HCT116 (cell line): ENCODE measurements around the gene CFAP410. TPM values are rescaled to one million over a fixed set of nuclear protein-coding genes. Genes with fewer than 3 reads are reported as not detected.

Experiments
- ATAC-seq: fragments of 200-7000 bp; cut with Tn5 transposase; 2 replicates; pipeline ENCODE4 v1.9.1; 2020; ENCODE audit warnings: mild to moderate bottlenecking, moderate library complexity
- BruUV-seq: library from RNA; stranded (reverse); fragments of 400-500 nt; replicated peaks from 2 replicates; lab custom pipeline; 2021; lab: Mats Ljungman, UMichigan
- CTCF ChIA-PET: fragments of 300-600 bp; sonication (Branson Sonifier 250); formaldehyde crosslinking; loops from one replicate; lab custom pipeline; 2021; ENCODE audit warnings: antibody characterized with exemption; lab: Charles Lee
- POLR2A ChIA-PET: fragments of 300-600, 350-600 bp; sonication (Branson Sonifier 250); formaldehyde crosslinking; loops from one replicate; lab custom pipeline; 2021; ENCODE audit warnings: antibody characterized with exemption; lab: Charles Lee
- RAD21 ChIA-PET, 2 experiments: fragments of 300-600 bp; sonication (Branson Sonifier 250); formaldehyde crosslinking; loops; one replicate each; lab custom pipeline; 2023; ENCODE audit warnings: low total read pairs in 2 of 2; ENCODE audit not compliant: uncharacterized antibody in 2 of 2, unreplicated experiment in 2 of 2, low non-redundant PET in 1 of 2; lab: Charles Lee
- DNase-seq: peaks from one replicate; pipeline ENCODE4 v3.0.0-alpha.2; 2010; ENCODE audit warnings: low read depth, low spot score
- H2AFZ ChIP-seq: fragments of 200-600 bp; shearing (Covaris generic), sonication (generic); 2 replicates; pipeline ENCODE4 v1.6.1; 2017; ENCODE audit warnings: low read depth, mixed run types, mixed read lengths, antibody characterized with exemption, low read length; ENCODE audit not compliant: poor library complexity, severe bottlenecking
- H3K27ac ChIP-seq: 2 replicates; pipeline ENCODE4 v1.5.1; 2012; ENCODE audit warnings: low read depth, low read length
- H3K27me3 ChIP-seq: fragments of 200-600 bp; sonication (generic); 2 replicates; pipeline ENCODE4 v1.6.1; 2016; ENCODE audit warnings: mixed run types, low read length, mixed read lengths; ENCODE audit not compliant: insufficient read depth
- H3K36me3 ChIP-seq, 2 experiments: fragments of 200-500 bp in 1 of 2; fragments of 200-600 bp in 1 of 2; sonication (Bioruptor generic) in 1 of 2; sonication (generic) in 1 of 2; 2 replicates each; pipeline versions ENCODE4 v1.5.1 to v1.6.1; 2014 to 2016; ENCODE audit warnings: low read length in 2 of 2, inconsistent platforms in 1 of 2, mixed read lengths in 1 of 2, mixed run types in 1 of 2; ENCODE audit not compliant: insufficient read depth in 2 of 2, control insufficient read depth in 1 of 2
- H3K4me1 ChIP-seq, 2 experiments: fragments of 200-600 bp in 1 of 2; sonication (generic) in 1 of 2; 2 replicates each; pipeline versions ENCODE4 v1.5.1 to v1.6.1; 2012 to 2017; ENCODE audit warnings: low read length in 2 of 2, inconsistent platforms in 1 of 2, mild to moderate bottlenecking in 1 of 2, mixed read lengths in 1 of 2, mixed run types in 1 of 2, moderate library complexity in 1 of 2; ENCODE audit not compliant: insufficient read depth in 2 of 2, control insufficient read depth in 1 of 2
- H3K4me2 ChIP-seq: fragments of 200-600 bp; sonication (generic); 2 replicates; pipeline ENCODE4 v1.6.1; 2017; ENCODE audit warnings: mixed run types, low read length, mixed read lengths
- H3K4me3 ChIP-seq, 2 experiments: fragments of 200-600 bp in 1 of 2; sonication (generic) in 1 of 2; replicated peaks in 1 of 2; 2 replicates each; pipeline ENCODE4 v1.5.1; 2011 to 2016; ENCODE audit warnings: low read length in 2 of 2, control low read depth in 1 of 2, low read depth in 1 of 2, mild to moderate bottlenecking in 1 of 2, mixed read lengths in 1 of 2, mixed run types in 1 of 2
- H3K79me2 ChIP-seq: fragments of 200-600 bp; sonication (generic); 2 replicates; pipeline ENCODE4 v1.6.1; 2017; ENCODE audit warnings: mild to moderate bottlenecking, mixed run types, low read length, moderate library complexity, mixed read lengths; ENCODE audit not compliant: insufficient read depth
- H3K9ac ChIP-seq: fragments of 200-600 bp; sonication (generic); 2 replicates; pipeline ENCODE4 v1.6.1; 2016; ENCODE audit warnings: low read length, mixed read lengths
- H3K9me2 ChIP-seq: fragments of 200-600 bp; sonication (generic), shearing (Covaris generic); 2 replicates; pipeline ENCODE4 v1.6.1; 2017; ENCODE audit warnings: mixed run types, mild to moderate bottlenecking, moderate library complexity; ENCODE audit not compliant: insufficient read depth
- H3K9me3 ChIP-seq, 2 experiments: fragments of 200-500 bp in 1 of 2; fragments of 200-600 bp in 1 of 2; sonication (Bioruptor generic) in 1 of 2; sonication (generic) in 1 of 2; 2 replicates each; pipeline ENCODE4 v1.6.1; 2014 to 2017; ENCODE audit warnings: low read length in 2 of 2, mixed read lengths in 2 of 2, inconsistent platforms in 1 of 2, low read depth in 1 of 2, mild to moderate bottlenecking in 1 of 2, mixed run types in 1 of 2, moderate library complexity in 1 of 2; ENCODE audit not compliant: control insufficient read depth in 1 of 2, insufficient read depth in 1 of 2
- H4K20me1 ChIP-seq: fragments of 200-600 bp; sonication (generic), shearing (Covaris generic); 2 replicates; pipeline ENCODE4 v1.6.1; 2017; ENCODE audit warnings: mixed run types, mild to moderate bottlenecking, moderate library complexity; ENCODE audit not compliant: insufficient read depth
- CEBPB ChIP-seq: IDR thresholded peaks from 2 replicates; pipeline ENCODE4 v1.6.1; 2012; ENCODE audit warnings: low read depth
- CTCF ChIP-seq, 3 experiments: fragments of 200-600 bp in 1 of 3; sonication (generic) in 1 of 3; IDR thresholded peaks in 2 of 3; conservative IDR thresholded peaks in 1 of 3; 2 replicates each; pipeline ENCODE4 v1.5.1; 2012 to 2017; ENCODE audit warnings: low read depth in 2 of 3, low read length in 2 of 3, antibody characterized with exemption in 1 of 3, borderline replicate concordance in 1 of 3, control low read depth in 1 of 3, mild to moderate bottlenecking in 1 of 3, mixed read lengths in 1 of 3, mixed run types in 1 of 3, moderate library complexity in 1 of 3; ENCODE audit not compliant: insufficient read depth in 1 of 3
- EGR1 ChIP-seq: IDR thresholded peaks from 2 replicates; pipeline ENCODE4 v1.6.1; 2012; ENCODE audit warnings: low read depth
- ELF1 ChIP-seq: IDR thresholded peaks from 2 replicates; pipeline ENCODE4 v1.6.1; 2012; ENCODE audit warnings: low read depth, borderline replicate concordance
- EZH2 ChIP-seq: fragments of 200-600 bp; sonication (generic); IDR thresholded peaks from 2 replicates; pipeline ENCODE4 v1.6.1; 2017; ENCODE audit warnings: antibody characterized with exemption, mixed run types
- EZH2phosphoT487 ChIP-seq: fragments of 200-600 bp; IDR thresholded peaks from 2 replicates; pipeline ENCODE4 v1.6.1; 2018; ENCODE audit warnings: antibody characterized with exemption, borderline replicate concordance
- FOSL1 ChIP-seq: IDR thresholded peaks from 2 replicates; pipeline ENCODE4 v1.6.1; 2012; ENCODE audit warnings: low read depth
- JUND ChIP-seq: IDR thresholded peaks from 2 replicates; pipeline ENCODE4 v1.6.1; 2012
- POLR2AphosphoS5 ChIP-seq: IDR thresholded peaks from 2 replicates; pipeline ENCODE4 v1.6.1; 2011; ENCODE audit warnings: mild to moderate bottlenecking, low read depth, low read length, moderate library complexity
- RAD21 ChIP-seq: IDR thresholded peaks from 2 replicates; pipeline ENCODE4 v1.6.1; 2012; ENCODE audit warnings: low read depth, mild to moderate bottlenecking
- REST ChIP-seq: IDR thresholded peaks from 2 replicates; pipeline ENCODE4 v1.6.1; 2012; ENCODE audit warnings: low read depth
- SIN3A ChIP-seq: IDR thresholded peaks from 2 replicates; pipeline ENCODE4 v1.6.1; 2012; ENCODE audit warnings: low read depth
- SP1 ChIP-seq: IDR thresholded peaks from 2 replicates; pipeline ENCODE4 v1.6.1; 2012; ENCODE audit warnings: low read depth
- TCF7L2 ChIP-seq: IDR thresholded peaks from 2 replicates; pipeline ENCODE4 v1.7.0; 2011; ENCODE audit warnings: borderline replicate concordance, inconsistent platforms; ENCODE audit not compliant: insufficient read depth, insufficient read length; ENCODE audit errors: extremely low read depth
- YY1 ChIP-seq: IDR thresholded peaks from 2 replicates; pipeline ENCODE4 v1.6.1; 2011; ENCODE audit warnings: low read length, low read depth, moderate library complexity, mild to moderate bottlenecking; ENCODE audit not compliant: insufficient replicate concordance; ENCODE audit errors: extremely low read depth
- ZBTB33 ChIP-seq: IDR thresholded peaks from 2 replicates; pipeline ENCODE4 v1.6.1; 2011; ENCODE audit warnings: mild to moderate bottlenecking, low read length, moderate library complexity; ENCODE audit not compliant: insufficient replicate concordance; ENCODE audit errors: extremely low read depth
- ZFX ChIP-seq: fragments of 450-650 bp; IDR thresholded peaks from 2 replicates; pipeline ENCODE4 v1.6.1; 2017
- ZNF274 ChIP-seq: fragments of 200-500 bp; sonication (Bioruptor generic); IDR thresholded peaks from 2 replicates; pipeline ENCODE4 v1.6.1; 2014; ENCODE audit warnings: mild to moderate bottlenecking, low read depth, low read length, inconsistent platforms
- intact Hi-C: fragments of 100-400 bp; cut with micrococcal nuclease; formaldehyde crosslinking; loops from 2 replicates; pipeline ENCODE4 v1.10.0; 2022
- total RNA-seq: library from RNA; stranded (reverse); gene quantifications from one replicate; pipeline ENCODE4 v1.2.1, GENCODE V29; 2021; ENCODE audit not compliant: unreplicated experiment
- TF ChIP-seq, protein P1 (sequence below): IDR thresholded peaks from 2 replicates; pipeline ENCODE4 v1.6.1; 2012

CFAP410 gene
- total RNA-seq, 1 experiment from 2014 or later: 15.3 TPM

DNA sequence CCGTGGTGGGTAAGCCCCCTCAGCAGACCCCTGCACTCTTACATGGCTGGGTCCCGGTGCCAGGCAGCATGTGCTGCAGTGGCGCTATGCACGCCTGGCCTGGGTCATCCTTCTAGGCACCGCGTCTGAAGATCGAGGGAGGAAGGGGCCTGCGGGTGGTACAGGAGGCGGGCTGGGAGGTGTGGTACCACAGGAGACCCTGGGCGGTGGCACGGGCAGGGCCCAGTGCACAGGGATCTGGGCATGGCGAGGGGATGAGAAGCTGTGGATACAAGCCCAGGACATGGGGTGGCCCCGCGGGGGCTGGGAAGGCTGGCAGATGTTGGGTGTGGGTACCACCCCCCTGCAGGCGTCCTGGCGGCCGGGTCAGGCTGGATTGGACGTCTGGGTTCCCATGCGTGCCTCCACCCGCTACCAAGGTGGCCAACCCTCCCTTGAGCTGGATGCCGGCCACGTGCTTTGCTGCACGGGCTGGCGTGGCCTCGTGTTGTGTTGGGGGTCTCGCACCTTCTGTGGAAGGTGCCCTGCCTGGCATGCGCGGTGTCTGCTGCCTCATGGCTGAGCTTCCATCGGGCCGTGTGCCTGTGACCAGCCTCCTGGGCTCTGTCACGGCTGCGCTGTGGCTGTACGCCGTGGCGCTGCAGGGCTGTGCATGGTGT lies 19.7 kb downstream of the CFAP410 start:
- ChIA-PET CTCF (no interaction called here), POLR2A (no interaction called here), RAD21 (no interaction called here)
- Histone ChIP-seq H3K4me1 (no peaks in the 10 kb centered on the region), H3K4me3 (no peak overlapping the region), H4K20me1 (no peaks in the 10 kb centered on the region), H3K9ac (no peak overlapping the region), H3K4me2 (no peak overlapping the region), H3K9me2 (no peaks in the 10 kb centered on the region), H3K27ac (no peak overlapping the region), H3K27me3 (no peaks in the 10 kb centered on the region), H3K36me3 (peaks cover 0 to 7% of the 10 kb centered on the region in 2 experiments; a peak in 2 of 4 replicates), H3K9me3 (no peaks in the 10 kb centered on the region), H2AFZ (no peak overlapping the region), H3K79me2 (no peaks in the 10 kb centered on the region)
- no peak for ATAC-seq
- BruUV-seq: no TSS peak
- DNase-seq: no peak
- intact Hi-C loops: no loop called here
- TF ChIP-seq YY1 (no peak), ZFX (no peak), SP1 (no peak), EZH2phosphoT487 (no peak), ELF1 (no peak), RAD21 (no peak), ZNF274 (no peak), SIN3A (no peak), EGR1 (no peak), EZH2 (no peak), REST (no peak), CEBPB (no peak), POLR2AphosphoS5 (no peak), JUND (no peak), ZBTB33 (no peak), CTCF (IDR thresholded peaks at IDR 0.05 in 2 of 3, conservative IDR thresholded peaks at IDR 0.05 in 1 of 3; ENCODE audit: borderline replicate concordance in 1 of 3, insufficient read depth in 1 of 3, low read depth in 2 of 3, low read length in 2 of 3) (no peak), FOSL1 (no peak), TCF7L2 (no peak)
- TF ChIP-seq, protein P1, sequence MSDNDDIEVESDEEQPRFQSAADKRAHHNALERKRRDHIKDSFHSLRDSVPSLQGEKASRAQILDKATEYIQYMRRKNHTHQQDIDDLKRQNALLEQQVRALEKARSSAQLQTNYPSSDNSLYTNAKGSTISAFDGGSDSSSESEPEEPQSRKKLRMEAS: no peak
